Measurements from ENCODE around the gene TSSK6. TPM values are rescaled to one million over a fixed set of nuclear protein-coding genes. Genes with fewer than 3 reads are reported as not detected.

TSSK6 gene
- total and polyA plus RNA-seq, 10 of the 15 experiments (the other 5 are each of a cell fraction or from before 2014, with no cell fraction given), result 0.06 to 3.6 (median 0.98) TPM; not detected in 2

GRCh38 chr19:19515642-19516519 is 533 bp upstream of the TSSK6 start, which contains the start of gene NDUFA13 (continued):
- TF ChIP-seq, protein P1, sequence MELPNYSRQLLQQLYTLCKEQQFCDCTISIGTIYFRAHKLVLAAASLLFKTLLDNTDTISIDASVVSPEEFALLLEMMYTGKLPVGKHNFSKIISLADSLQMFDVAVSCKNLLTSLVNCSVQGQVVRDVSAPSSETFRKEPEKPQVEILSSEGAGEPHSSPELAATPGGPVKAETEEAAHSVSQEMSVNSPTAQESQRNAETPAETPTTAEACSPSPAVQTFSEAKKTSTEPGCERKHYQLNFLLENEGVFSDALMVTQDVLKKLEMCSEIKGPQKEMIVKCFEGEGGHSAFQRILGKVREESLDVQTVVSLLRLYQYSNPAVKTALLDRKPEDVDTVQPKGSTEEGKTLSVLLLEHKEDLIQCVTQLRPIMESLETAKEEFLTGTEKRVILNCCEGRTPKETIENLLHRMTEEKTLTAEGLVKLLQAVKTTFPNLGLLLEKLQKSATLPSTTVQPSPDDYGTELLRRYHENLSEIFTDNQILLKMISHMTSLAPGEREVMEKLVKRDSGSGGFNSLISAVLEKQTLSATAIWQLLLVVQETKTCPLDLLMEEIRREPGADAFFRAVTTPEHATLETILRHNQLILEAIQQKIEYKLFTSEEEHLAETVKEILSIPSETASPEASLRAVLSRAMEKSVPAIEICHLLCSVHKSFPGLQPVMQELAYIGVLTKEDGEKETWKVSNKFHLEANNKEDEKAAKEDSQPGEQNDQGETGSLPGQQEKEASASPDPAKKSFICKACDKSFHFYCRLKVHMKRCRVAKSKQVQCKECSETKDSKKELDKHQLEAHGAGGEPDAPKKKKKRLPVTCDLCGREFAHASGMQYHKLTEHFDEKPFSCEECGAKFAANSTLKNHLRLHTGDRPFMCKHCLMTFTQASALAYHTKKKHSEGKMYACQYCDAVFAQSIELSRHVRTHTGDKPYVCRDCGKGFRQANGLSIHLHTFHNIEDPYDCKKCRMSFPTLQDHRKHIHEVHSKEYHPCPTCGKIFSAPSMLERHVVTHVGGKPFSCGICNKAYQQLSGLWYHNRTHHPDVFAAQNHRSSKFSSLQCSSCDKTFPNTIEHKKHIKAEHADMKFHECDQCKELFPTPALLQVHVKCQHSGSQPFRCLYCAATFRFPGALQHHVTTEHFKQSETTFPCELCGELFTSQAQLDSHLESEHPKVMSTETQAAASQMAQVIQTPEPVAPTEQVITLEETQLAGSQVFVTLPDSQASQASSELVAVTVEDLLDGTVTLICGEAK (IDR thresholded peaks at IDR 0.05; ENCODE audit: borderline replicate concordance), result peak; percentile 96
- TF ChIP-seq, protein P2, sequence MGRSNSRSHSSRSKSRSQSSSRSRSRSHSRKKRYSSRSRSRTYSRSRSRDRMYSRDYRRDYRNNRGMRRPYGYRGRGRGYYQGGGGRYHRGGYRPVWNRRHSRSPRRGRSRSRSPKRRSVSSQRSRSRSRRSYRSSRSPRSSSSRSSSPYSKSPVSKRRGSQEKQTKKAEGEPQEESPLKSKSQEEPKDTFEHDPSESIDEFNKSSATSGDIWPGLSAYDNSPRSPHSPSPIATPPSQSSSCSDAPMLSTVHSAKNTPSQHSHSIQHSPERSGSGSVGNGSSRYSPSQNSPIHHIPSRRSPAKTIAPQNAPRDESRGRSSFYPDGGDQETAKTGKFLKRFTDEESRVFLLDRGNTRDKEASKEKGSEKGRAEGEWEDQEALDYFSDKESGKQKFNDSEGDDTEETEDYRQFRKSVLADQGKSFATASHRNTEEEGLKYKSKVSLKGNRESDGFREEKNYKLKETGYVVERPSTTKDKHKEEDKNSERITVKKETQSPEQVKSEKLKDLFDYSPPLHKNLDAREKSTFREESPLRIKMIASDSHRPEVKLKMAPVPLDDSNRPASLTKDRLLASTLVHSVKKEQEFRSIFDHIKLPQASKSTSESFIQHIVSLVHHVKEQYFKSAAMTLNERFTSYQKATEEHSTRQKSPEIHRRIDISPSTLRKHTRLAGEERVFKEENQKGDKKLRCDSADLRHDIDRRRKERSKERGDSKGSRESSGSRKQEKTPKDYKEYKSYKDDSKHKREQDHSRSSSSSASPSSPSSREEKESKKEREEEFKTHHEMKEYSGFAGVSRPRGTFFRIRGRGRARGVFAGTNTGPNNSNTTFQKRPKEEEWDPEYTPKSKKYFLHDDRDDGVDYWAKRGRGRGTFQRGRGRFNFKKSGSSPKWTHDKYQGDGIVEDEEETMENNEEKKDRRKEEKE (IDR thresholded peaks at IDR 0.05), result no peak
- TF ChIP-seq JUND (IDR thresholded peaks at IDR 0.05; ENCODE audit: low read depth, low read length) (no peak), SREBF2 (IDR thresholded peaks at IDR 0.05; ENCODE audit: low read length) (0 out of 2 replicates have a peak, but pooled peaks have one; percentile 16), KDM1A (IDR thresholded peaks at IDR 0.05; ENCODE audit: borderline replicate concordance) (no peak), MTA2 (IDR thresholded peaks at IDR 0.05; ENCODE audit: low read depth) (peak; percentile 35; the same call in 1 of the 2 replicates), MEF2B (IDR thresholded peaks at IDR 0.05; ENCODE audit: partially characterized antibody, poor library complexity, severe bottlenecking) (peak; percentile 43), CHD1 (IDR thresholded peaks at IDR 0.05; ENCODE audit: low read depth, low read length) (no peak), BRCA1 (IDR thresholded peaks at IDR 0.05; ENCODE audit: low read depth, low read length) (no peak), SIN3A (IDR thresholded peaks at IDR 0.05; ENCODE audit: low read depth, low read length) (no peak), MYC (IDR thresholded peaks at IDR 0.05; ENCODE audit: insufficient read depth, insufficient read length, insufficient replicate concordance, low read length, severe bottlenecking) (peak; percentile 41), ATF3 (IDR thresholded peaks at IDR 0.05; ENCODE audit: borderline replicate concordance, extremely low read depth, low read depth, low read length) (no peak), CHD4 (IDR thresholded peaks at IDR 0.05) (no peak), FOS (IDR thresholded peaks at IDR 0.05; ENCODE audit: borderline replicate concordance, extremely low read depth, insufficient read length) (no peak), SUPT20H (IDR thresholded peaks at IDR 0.05; ENCODE audit: borderline replicate concordance, control insufficient read depth, low read depth, low read length) (no peak), E2F4 (IDR thresholded peaks at IDR 0.05; ENCODE audit: low read depth, low read length) (no peak), TCF3 (IDR thresholded peaks at IDR 0.05; ENCODE audit: borderline replicate concordance, insufficient read depth, low read depth, low read length) (no peak), GATAD2B (conservative IDR thresholded peaks at IDR 0.05; ENCODE audit: low read depth) (peak; percentile 66; the same call in 1 of the 2 replicates), HDGF (IDR thresholded peaks at IDR 0.05) (no peak)

Measured in GM12878 (cell line).